LNCAP (cell line): ENCODE measurements around the gene PML.

Source experiments
- CTCF ChIP-seq: fragments of 450-650 bp; IDR thresholded peaks from 2 replicates; pipeline ENCODE4 v1.5.1; 2017; ENCODE audit warnings: mild to moderate bottlenecking

Gene PML

GRCh38 chr15:74032606-74033561 is 38.4 kb downstream of the PML start:
- TF ChIP-seq CTCF: no peak

- no peak for TF ChIP-seq CTCF
Measured at GRCh38 chr15:74034206-74034755, 39.8 kb downstream of the PML start.

- no peak for TF ChIP-seq CTCF
Measured at GRCh38 chr15:74035121-74036017, 40.9 kb downstream of the PML start.

- TF ChIP-seq CTCF: peak; percentile 64
Measured at GRCh38 chr15:74036271-74037170, 42.0 kb downstream of the PML start.

GRCh38 chr15:74037171-74038117 is 42.9 kb downstream of the PML start:
- TF ChIP-seq CTCF: no peak
